CD4-positive, alpha-beta memory T cell (primary cell): ENCODE data around the gene PRKG1. TPM values are rescaled to one million over a fixed set of nuclear protein-coding genes. Genes with fewer than 3 reads are reported as not detected.

Source experiments
- CTCF ChIA-PET: fragments of 350-600 bp; sonication (Branson Sonifier 250); formaldehyde crosslinking; loops from one replicate; lab custom pipeline; 2021; ENCODE audit warnings: inconsistent platforms; ENCODE audit not compliant: partially characterized antibody; lab: Charles Lee
- POLR2A ChIA-PET: fragments of 350-600 bp; sonication (Branson Sonifier 250); formaldehyde crosslinking; loops from one replicate; lab custom pipeline; 2021; ENCODE audit not compliant: partially characterized antibody; lab: Charles Lee
- DNase-seq, 5 donors: peaks; one replicate each; pipeline versions ENCODE4 v3.0.0 to v3.0.0-alpha.2; 2020 to 2022; ENCODE audit warnings: mixed read lengths in 1 of 5
- H3K27ac ChIP-seq: one replicate; pipeline ENCODE4 v1.7.0; 2013; ENCODE audit warnings: low read depth, low read length
- H3K27me3 ChIP-seq: 2 replicates; pipeline ENCODE4 v1.7.0; 2013; ENCODE audit warnings: mild to moderate bottlenecking, low read length, moderate library complexity; ENCODE audit not compliant: insufficient read depth
- H3K36me3 ChIP-seq: 2 replicates; pipeline ENCODE4 v1.7.0; 2013; ENCODE audit warnings: mild to moderate bottlenecking, low read length, moderate library complexity; ENCODE audit not compliant: insufficient read depth
- H3K4me1 ChIP-seq: 2 replicates; pipeline ENCODE4 v1.7.0; 2013; ENCODE audit warnings: mild to moderate bottlenecking, low read length, moderate library complexity; ENCODE audit not compliant: insufficient read depth
- H3K4me3 ChIP-seq, 2 donors: one replicate each; pipeline ENCODE4 v1.7.0; 2013; ENCODE audit warnings: low read length in 2 of 2, mild to moderate bottlenecking in 1 of 2
- H3K9me3 ChIP-seq, 2 donors: one replicate each; pipeline ENCODE4 v1.7.0; 2013; ENCODE audit warnings: low read length in 2 of 2, control low read depth in 1 of 2; ENCODE audit not compliant: control insufficient read depth in 1 of 2
- H3K27ac Mint-ChIP-seq, 7 donors: one replicate each; pipeline ENCODE4 v1.8.0; 2020 to 2021; ENCODE audit warnings: mixed read lengths in 7 of 7, mild to moderate bottlenecking in 6 of 7, inconsistent platforms in 3 of 7, moderate library complexity in 3 of 7
- H3K27me3 Mint-ChIP-seq, 2 donors: one replicate each; pipeline ENCODE4 v1.8.0; 2020 to 2021; ENCODE audit warnings: mixed read lengths in 2 of 2
- H3K36me3 Mint-ChIP-seq, 2 donors: one replicate each; pipeline ENCODE4 v1.8.0; 2020 to 2021; ENCODE audit warnings: mixed read lengths in 2 of 2, inconsistent platforms in 1 of 2, mild to moderate bottlenecking in 1 of 2
- H3K4me1 Mint-ChIP-seq, 4 donors: one replicate each; pipeline ENCODE4 v1.8.0; 2020 to 2021; ENCODE audit warnings: mixed read lengths in 4 of 4, mild to moderate bottlenecking in 1 of 4
- H3K4me3 Mint-ChIP-seq, 8 donors: one replicate each; pipeline ENCODE4 v1.8.0; 2020 to 2021; ENCODE audit warnings: mixed read lengths in 8 of 8, mild to moderate bottlenecking in 7 of 8, moderate library complexity in 6 of 8, inconsistent platforms in 3 of 8
- H3K9me3 Mint-ChIP-seq, 8 donors: one replicate each; pipeline ENCODE4 v1.8.0; 2020 to 2021; ENCODE audit warnings: mixed read lengths in 8 of 8, mild to moderate bottlenecking in 5 of 8, inconsistent platforms in 3 of 8, moderate library complexity in 1 of 8
- intact Hi-C: fragments of 100-400 bp; cut with micrococcal nuclease; formaldehyde crosslinking; loops from one replicate; pipeline ENCODE4 v1.15.1; 2023
- polyA plus RNA-seq, 2 donors: library from polyadenylated mRNA; unstranded; fragments of 300-500 nt; fragmentation: Illumina TruSeq; gene quantifications; one replicate each; pipeline ENCODE4 v1.2.3, GENCODE V29; 2021
- total RNA-seq, 2 experiments: library from RNA; stranded (reverse); gene quantifications; one replicate each; pipeline ENCODE4 v1.2.3, GENCODE V29; 2021

The PRKG1 gene
- total and polyA plus RNA-seq, 4 experiments from 2014 or later = 0.06 to 0.20 TPM; not detected in 2

- Mint-ChIP-seq H3K36me3 (no peaks in the 10 kb centered on the region), H3K4me3 (no peak overlapping the region), H3K27me3 (no peaks in the 10 kb centered on the region), H3K9me3 (no peaks in the 10 kb centered on the region), H3K4me1 (no peaks in the 10 kb centered on the region), H3K27ac (no peak overlapping the region)
- Histone ChIP-seq H3K9me3 (no peaks in the 10 kb centered on the region), H3K27me3 (no peaks in the 10 kb centered on the region), H3K4me3 (no peak overlapping the region), H3K36me3 (no peaks in the 10 kb centered on the region), H3K27ac (no peak overlapping the region), H3K4me1 (no peaks in the 10 kb centered on the region)
- intact Hi-C loops = no loop called here
- ChIA-PET POLR2A (no interaction called here), CTCF (no interaction called here)
- no peak for DNase-seq
These were observed 1032.6 kb downstream of the PRKG1 start for GRCh38 chr10:52106899-52107298.

GRCh38 chr10:52108236-52108635, 1033.9 kb downstream of the PRKG1 start:
- Mint-ChIP-seq H3K27me3 (no peaks in the 10 kb centered on the region), H3K36me3 (no peaks in the 10 kb centered on the region), H3K4me3 (no peak overlapping the region), H3K9me3 (no peaks in the 10 kb centered on the region), H3K27ac (no peak overlapping the region), H3K4me1 (no peaks in the 10 kb centered on the region)
- Histone ChIP-seq H3K9me3 (no peaks in the 10 kb centered on the region), H3K36me3 (no peaks in the 10 kb centered on the region), H3K4me3 (no peak overlapping the region), H3K27ac (no peak overlapping the region), H3K27me3 (no peaks in the 10 kb centered on the region), H3K4me1 (no peaks in the 10 kb centered on the region)
- DNase-seq = no peak
- intact Hi-C loops = no loop called here
- CTCF ChIA-PET = no interaction called here
- POLR2A ChIA-PET = no interaction called here

GRCh38 chr10:52110576-52110975, 1036.3 kb downstream of the PRKG1 start:
- Histone ChIP-seq H3K27ac (no peak overlapping the region), H3K4me3 (no peak overlapping the region), H3K27me3 (no peaks in the 10 kb centered on the region), H3K9me3 (no peaks in the 10 kb centered on the region), H3K36me3 (no peaks in the 10 kb centered on the region), H3K4me1 (no peaks in the 10 kb centered on the region)
- no peak overlapping the region for H3K4me3 Mint-ChIP-seq
- no peaks in the 10 kb centered on the region for H3K36me3 Mint-ChIP-seq
- H3K27me3 Mint-ChIP-seq = no peaks in the 10 kb centered on the region
- H3K9me3 Mint-ChIP-seq = no peaks in the 10 kb centered on the region
- intact Hi-C loops = no loop called here
- ChIA-PET POLR2A (no interaction called here), CTCF (no interaction called here)
- DNase-seq = no peak
- H3K27ac Mint-ChIP-seq = no peak overlapping the region
- no peaks in the 10 kb centered on the region for H3K4me1 Mint-ChIP-seq

GRCh38 chr10:52111101-52111891, 1037.0 kb downstream of the PRKG1 start:
- H3K4me1 ChIP-seq = no peaks in the 10 kb centered on the region
- no peaks in the 10 kb centered on the region for H3K4me1 Mint-ChIP-seq
- no peaks in the 10 kb centered on the region for H3K36me3 Mint-ChIP-seq
- H3K27me3 Mint-ChIP-seq = no peaks in the 10 kb centered on the region
- intact Hi-C loops = no loop called here
- no peak overlapping the region for H3K27ac ChIP-seq
- no peak overlapping the region for H3K4me3 Mint-ChIP-seq
- DNase-seq = no peak
- no peaks in the 10 kb centered on the region for H3K27me3 ChIP-seq
- no peak overlapping the region for H3K4me3 ChIP-seq
- ChIA-PET POLR2A (no interaction called here), CTCF (no interaction called here)
- no peaks in the 10 kb centered on the region for H3K9me3 ChIP-seq
- no peaks in the 10 kb centered on the region for H3K36me3 ChIP-seq
- no peaks in the 10 kb centered on the region for H3K9me3 Mint-ChIP-seq
- no peak overlapping the region for H3K27ac Mint-ChIP-seq

GRCh38 chr10:52115823-52116222, 1041.5 kb downstream of the PRKG1 start:
- intact Hi-C loops = no loop called here
- Mint-ChIP-seq H3K4me3 (no peak overlapping the region), H3K27me3 (no peaks in the 10 kb centered on the region), H3K9me3 (no peaks in the 10 kb centered on the region), H3K36me3 (no peaks in the 10 kb centered on the region), H3K4me1 (no peaks in the 10 kb centered on the region), H3K27ac (no peak overlapping the region)
- H3K27me3 ChIP-seq = no peaks in the 10 kb centered on the region
- no peaks in the 10 kb centered on the region for H3K4me1 ChIP-seq
- H3K27ac ChIP-seq = no peak overlapping the region
- POLR2A ChIA-PET = no interaction called here
- CTCF ChIA-PET = no interaction called here
- no peak for DNase-seq
- H3K36me3 ChIP-seq = no peaks in the 10 kb centered on the region
- no peaks in the 10 kb centered on the region for H3K9me3 ChIP-seq
- H3K4me3 ChIP-seq = no peak overlapping the region

- Mint-ChIP-seq H3K4me1 (no peaks in the 10 kb centered on the region), H3K4me3 (no peak overlapping the region), H3K36me3 (no peaks in the 10 kb centered on the region), H3K9me3 (no peaks in the 10 kb centered on the region), H3K27ac (no peak overlapping the region), H3K27me3 (no peaks in the 10 kb centered on the region)
- DNase-seq = no peak
- H3K4me1 ChIP-seq = no peaks in the 10 kb centered on the region
- no peaks in the 10 kb centered on the region for H3K9me3 ChIP-seq
- no peaks in the 10 kb centered on the region for H3K36me3 ChIP-seq
- no peak overlapping the region for H3K27ac ChIP-seq
- POLR2A ChIA-PET = no interaction called here
- CTCF ChIA-PET = no interaction called here
- H3K27me3 ChIP-seq = no peaks in the 10 kb centered on the region
- no peak overlapping the region for H3K4me3 ChIP-seq
- intact Hi-C loops = no loop called here
These were observed 1045.2 kb downstream of the PRKG1 start for GRCh38 chr10:52119507-52119906.

- no peaks in the 10 kb centered on the region for H3K4me1 Mint-ChIP-seq
- no peaks in the 10 kb centered on the region for H3K4me1 ChIP-seq
- H3K27ac ChIP-seq = no peak overlapping the region
- no peak overlapping the region for H3K27ac Mint-ChIP-seq
- no peak overlapping the region for H3K4me3 ChIP-seq
- intact Hi-C loops = no loop called here
- no peaks in the 10 kb centered on the region for H3K9me3 ChIP-seq
- CTCF ChIA-PET = no interaction called here
- POLR2A ChIA-PET = no interaction called here
- no peaks in the 10 kb centered on the region for H3K27me3 ChIP-seq
- H3K4me3 Mint-ChIP-seq = no peak overlapping the region
- H3K36me3 Mint-ChIP-seq = no peaks in the 10 kb centered on the region
- H3K36me3 ChIP-seq = no peaks in the 10 kb centered on the region
- no peaks in the 10 kb centered on the region for H3K27me3 Mint-ChIP-seq
- no peak for DNase-seq
- peaks cover 0 to 1% (median 0%) of the 10 kb centered on the region in 8 donors for H3K9me3 Mint-ChIP-seq
These were observed 1047.4 kb downstream of the PRKG1 start for GRCh38 chr10:52121688-52122087.
